Psoas muscle (tissue), 8 donors: ENCODE measurements around the gene HEXIM2. TPM values are rescaled to one million over a fixed set of nuclear protein-coding genes. Genes with fewer than 3 reads are reported as not detected.

Experiments
- ATAC-seq, 4 donors: fragments of 200-7000 bp; cut with Tn5 transposase; one replicate each; pipeline ENCODE4 v1.9.1; 2020; ENCODE audit warnings: moderate library complexity in 3 of 4, mild to moderate bottlenecking in 2 of 4
- DNase-seq, 2 donors: peaks; one replicate each; pipeline ENCODE4 v3.0.0-alpha.2; 2020
- H3K27ac ChIP-seq: fragments of 200-600 bp; one replicate; pipeline ENCODE4 v1.8.0; 2022
- H3K27me3 ChIP-seq, 3 donors: fragments of 200-600 bp in 1 of 3; one replicate each; pipeline versions ENCODE4 v1.6.1 to v1.8.0; 2013 to 2022; ENCODE audit warnings: low read length in 2 of 3, mild to moderate bottlenecking in 2 of 3, moderate library complexity in 1 of 3; ENCODE audit not compliant: insufficient read depth in 3 of 3
- H3K36me3 ChIP-seq, 2 donors: fragments of 200-600 bp in 1 of 2; one replicate each; pipeline versions ENCODE4 v1.6.1 to v1.8.0; 2013 to 2022; ENCODE audit warnings: low read depth in 1 of 2, mild to moderate bottlenecking in 1 of 2, moderate library complexity in 1 of 2; ENCODE audit not compliant: insufficient read depth in 1 of 2
- H3K4me1 ChIP-seq: fragments of 200-600 bp; one replicate; pipeline ENCODE4 v1.8.0; 2022
- H3K4me3 ChIP-seq: fragments of 200-600 bp; one replicate; pipeline ENCODE4 v1.8.0; 2022; ENCODE audit warnings: mild to moderate bottlenecking
- H3K9me3 ChIP-seq: fragments of 200-600 bp; one replicate; pipeline ENCODE4 v1.8.0; 2022
- CTCF ChIP-seq: fragments of 200-600 bp; IDR thresholded peaks from one replicate; pipeline ENCODE4 v1.8.0; 2022; ENCODE audit warnings: antibody characterized with exemption
- WGBS, 3 donors: extraction: QIAGEN DNeasy Blood & Tissue Kit; methylation state at CpG; one replicate each; pipeline versions ENCODE4 v1.1.6 to v1.1.7; 2013; 5-methylcytosine and 5-hydroxymethylcytosine counted together
- intact Hi-C, 2 donors: fragments of 100-400 bp; cut with DNase I; formaldehyde crosslinking; loops; one replicate each; pipeline versions ENCODE4 v1.11.0 to v1.14.2; 2022
- polyA plus RNA-seq, 3 donors: library from polyadenylated mRNA; stranded (reverse); fragments of 200-250 nt; gene quantifications; one replicate each; pipeline ENCODE4 v1.2.3, GENCODE V29; 2013
- total RNA-seq, 4 donors: library from RNA; stranded (reverse); fragmentation: NEBNext Ultra II Directional in 2 of 4; extraction: Animal tissue kit (Norgen Biotek cat#: 25700) in 2 of 4; gene quantifications; one replicate each; pipeline versions ENCODE4 v1.2.1 to v1.2.4, GENCODE V29; 2021 to 2023
- donor health status: healthy with polysubstance abuse.
- donor health status: DM: no; HTN: no; CAD: no; lungs with moderate emphysema.
- donor health status: Bipolar disorder and iron deficiency.
- donor health status: healthy.
- donor health status: DM: yes; HTN: yes; CAD: no.
- donor health status: DM: no; HTN: no; CAD: no.
- donor health status: DM: no; HTN: no; CAD: no.
- donor health status: DM: yes; HTN: yes; CAD: no.

Gene HEXIM2
- total and polyA plus RNA-seq, 7 donors, result 8.2 to 69.5 (median 45.7) TPM

DNA sequence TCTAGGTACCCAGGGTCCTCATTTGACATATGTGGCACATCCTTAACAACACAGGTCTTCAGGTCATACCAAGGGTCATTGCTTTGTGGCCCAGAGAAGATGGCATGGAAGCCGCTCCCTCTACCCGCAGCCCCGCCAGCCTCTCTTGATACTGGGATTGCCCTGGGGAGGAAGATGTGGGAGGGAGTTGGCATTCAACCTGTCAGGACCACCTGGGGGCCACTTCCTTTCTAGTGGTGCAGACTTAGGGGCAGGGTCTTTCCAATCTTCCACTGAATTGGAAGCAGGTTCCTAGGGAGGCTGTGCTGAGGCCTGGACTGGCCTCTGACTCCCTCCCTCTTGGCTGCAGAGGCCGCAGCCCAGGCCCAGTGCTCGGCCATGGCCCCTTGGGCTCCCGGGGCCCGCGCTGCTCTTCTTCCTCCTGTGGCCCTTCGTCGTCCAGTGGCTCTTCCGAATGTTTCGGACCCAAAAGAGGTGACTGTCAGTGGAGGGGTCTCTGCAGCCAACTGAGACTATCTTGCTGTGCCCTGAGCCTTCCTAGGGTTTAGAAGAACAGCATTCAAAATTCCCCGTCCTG, 18.5 kb upstream of the HEXIM2 start:
- Histone ChIP-seq H3K9me3 (no peaks in the 10 kb centered on the region), H3K36me3 (no peaks in the 10 kb centered on the region), H3K4me1 (peaks cover 10% of the 10 kb centered on the region), H3K4me3 (peak overlapping the region; percentile 63), H3K27ac (peak overlapping the region; percentile 88), H3K27me3 (no peaks in the 10 kb centered on the region)
- WGBS, 3 donors, result 59 to 80% (median 66%) methylated on average over 13 of the region's 13 CpGs
- DNase-seq (peak in 1 of 2 donors; percentile 47), ATAC-seq (no peak)
- no peak for TF ChIP-seq CTCF
- intact Hi-C loops, result no loop called here

- WGBS, 3 donors, result 4 to 7% (median 7%) methylated on average over 19 to 21 of the region's 21 CpGs
- Histone ChIP-seq H3K4me1 (peaks cover 10% of the 10 kb centered on the region), H3K27me3 (no peaks in the 10 kb centered on the region), H3K9me3 (no peaks in the 10 kb centered on the region), H3K36me3 (no peaks in the 10 kb centered on the region), H3K27ac (peak overlapping the region; percentile 88), H3K4me3 (peak overlapping the region; percentile 63)
- ATAC-seq (peak in 3 of 4 donors; percentile 18 to 26 (median 20)), DNase-seq (peak; percentile 94 to 96)
- intact Hi-C loops, result no loop called here
- TF ChIP-seq CTCF, result no peak
Measured at GRCh38 chr17:45143767-45144198, 17.9 kb upstream of the HEXIM2 start.

GRCh38 chr17:45144199-45145034, 17.3 kb upstream of the HEXIM2 start:
- WGBS, 3 donors, result 7 to 17% (median 9%) methylated on average over 50 to 71 of the region's 71 CpGs
- DNase-seq (peak; percentile 74 to 81), ATAC-seq (peak in 3 of 4 donors; percentile 10 to 13 (median 12))
- intact Hi-C loops, result no loop called here
- Histone ChIP-seq H3K27me3 (no peaks in the 10 kb centered on the region), H3K27ac (peak overlapping the region; percentile 88), H3K4me1 (peaks cover 10% of the 10 kb centered on the region), H3K36me3 (no peaks in the 10 kb centered on the region), H3K9me3 (no peaks in the 10 kb centered on the region), H3K4me3 (peak overlapping the region; percentile 63)
- no peak for TF ChIP-seq CTCF

GRCh38 chr17:45145035-45145389, 16.7 kb upstream of the HEXIM2 start:
- Histone ChIP-seq H3K4me1 (peaks cover 10% of the 10 kb centered on the region), H3K4me3 (peak overlapping the region; percentile 63)

More at GRCh38 chr17:45145035-45145389, 16.7 kb upstream of the HEXIM2 start:
- Histone ChIP-seq H3K27ac (peak overlapping the region; percentile 88), H3K9me3 (no peaks in the 10 kb centered on the region), H3K36me3 (no peaks in the 10 kb centered on the region), H3K27me3 (no peaks in the 10 kb centered on the region)
- ATAC-seq, result no peak
- intact Hi-C loops, result no loop called here
- peak in 1 of 2 donors; percentile 56 for DNase-seq
- 64 to 72% (median 65%) methylated on average over 8 of the region's 8 CpGs for WGBS, 3 donors
- TF ChIP-seq CTCF, result no peak
